Activated T-helper 1 cell treated with anti-CD3 and anti-CD28 coated beads, Interleukin-2, amount 50 U/mL, for 16 hours (primary cell): ENCODE results near the gene DAZ2.
"Not testable (repeated sequence)": the region's sequence is repeated elsewhere in the genome, so short reads cannot be mapped to it uniquely, and the experiment has no call there.

Experiments used
- DNase-seq, 2 donors: peaks; one replicate each; pipeline ENCODE4 v3.0.0-alpha.2; 2020; ENCODE audit warnings: low read depth in 1 of 2, low spot score in 1 of 2

DAZ2 gene

GRCh38 chrY:23219233-23219632, at the start of gene DAZ2:
TSS of gene DAZ2 (plus strand) at chrY:23219533. CDS start at chrY:23219741, 208 bp downstream.
- DNase-seq: not testable (repeated sequence)

- not testable (repeated sequence) for DNase-seq
Observed at GRCh38 chrY:23198908-23199307, 20.4 kb upstream of the DAZ2 start, which contains the start of gene DAZ1. TSS of gene DAZ1 (minus strand) at chrY:23199008. CDS start at chrY:23198800, 208 bp downstream.

- not testable (repeated sequence) for DNase-seq
Observed at GRCh38 chrY:23207455-23207854, 11.9 kb upstream of the DAZ2 start.

- DNase-seq: not testable (repeated sequence)
Observed at GRCh38 chrY:23209802-23210495, 9.4 kb upstream of the DAZ2 start.

GRCh38 chrY:23210681-23211080, 8.7 kb upstream of the DAZ2 start:
- not testable (repeated sequence) for DNase-seq
